ENCODE data around the gene MPO. TPM values are rescaled to one million over a fixed set of nuclear protein-coding genes. Genes with fewer than 3 reads are reported as not detected.

The MPO gene
- total and polyA plus RNA-seq, 10 of the 15 experiments (the other 5 are each of a cell fraction or from before 2014, with no cell fraction given), result 0.06 to 0.49 (median 0.14) TPM

- ChIA-PET POLR2A (interaction anchor here (1.8 kb wide), 1 partner anchor 113 kb away, joined by 5 read pairs; the partner anchor contains the start of gene RNF43), CTCF (interaction anchor here (0.6 to 7.1 kb wide), 30 partner anchors 9 to 164 kb away, joined by 3 to 56 read pairs (median 5); partner anchors contain the start of genes RNF43, SUPT4H1 and TSPOAP1), RAD21 (ENCODE audit: unreplicated experiment) (interaction anchor here (1.2 to 3.0 kb wide), 7 partner anchors 9 to 144 kb away, joined by 3 to 27 read pairs (median 5); partner anchors contain the start of genes RNF43 and SUPT4H1), SMC1A (ENCODE audit: uncharacterized antibody, unreplicated experiment) (interaction anchor here (0.6 to 2.8 kb wide), 11 partner anchors 13 to 1466 kb away, joined by 3 to 13 read pairs (median 3); partner anchors contain the start of genes RNF43 and SUPT4H1)
- Histone ChIP-seq H3K27ac (ENCODE audit: control insufficient read depth, insufficient read depth) (no peak overlapping the region), H4K20me1 (ENCODE audit: control insufficient read depth, insufficient read depth) (no peaks in the 10 kb centered on the region), H2AFZ (ENCODE audit: control insufficient read depth, low read depth, low read length) (peak overlapping the region; percentile 59), H3K79me2 (ENCODE audit: control insufficient read depth, insufficient read depth, low read length) (no peaks in the 10 kb centered on the region), H3K4me3 (no peak overlapping the region), H3K4me2 (ENCODE audit: control insufficient read depth, insufficient read depth) (no peak overlapping the region), H3K4me1 (ENCODE audit: control insufficient read depth, insufficient read depth, low read length) (no peaks in the 10 kb centered on the region), H3K9ac (ENCODE audit: control insufficient read depth, insufficient read depth, low read length) (no peak overlapping the region), H3K9me3 (replicated peaks; ENCODE audit: control insufficient read depth, insufficient read depth, low read length) (no peaks in the 10 kb centered on the region), H3K36me3 (ENCODE audit: control insufficient read depth in 2 of 2, insufficient read depth in 2 of 2, low read length in 1 of 2) (no peaks in the 10 kb centered on the region), H3K27me3 (replicated peaks in 1 of 2; ENCODE audit: control insufficient read depth in 2 of 2, insufficient read depth in 2 of 2, low read length in 1 of 2) (no peaks in the 10 kb centered on the region; a peak in 1 of 4 replicates)
- intact Hi-C loops (cut with micrococcal nuclease; ENCODE audit: unreplicated experiment) (loop anchor here (1.0 kb wide), 1 partner anchor 143 kb away; no protein-coding TSS in a partner anchor), in situ Hi-C loops (cut with MboI) (no loop called here)
- ATAC-seq (peak; percentile 95), DNase-seq (ENCODE audit: low read depth, low spot score) (no peak), FAIRE-seq (peak; percentile 61)
- BruUV-seq (replicated peaks), result no TSS peak
- TF ChIP-seq TCF12 (IDR thresholded peaks at IDR 0.05; ENCODE audit: low read depth, low read length) (0 out of 2 replicates have a peak, but pooled peaks have one; percentile 21), CTCF (IDR thresholded peaks at IDR 0.05 in 2 of 3, conservative IDR thresholded peaks at IDR 0.05 in 1 of 3; ENCODE audit: control insufficient read depth in 2 of 3, extremely low read depth in 1 of 3, insufficient read depth in 1 of 3, low read depth in 3 of 3, low read length in 3 of 3) (peak; percentile 79 to 96 (median 96)), SMC3 (IDR thresholded peaks at IDR 0.05; ENCODE audit: borderline replicate concordance, low read length) (peak; percentile 95), RAD21 (IDR thresholded peaks at IDR 0.05; ENCODE audit: insufficient read depth, low read depth, low read length) (peak; percentile 67), FOXK2 (IDR thresholded peaks at IDR 0.05) (no peak), YY1 (IDR thresholded peaks at IDR 0.05; ENCODE audit: low read depth, low read length) (peak; percentile 69), IKZF1 (conservative IDR thresholded peaks at IDR 0.05) (0 out of 2 replicates have a peak, but pooled peaks have one; percentile 22), HDGF (IDR thresholded peaks at IDR 0.05) (peak; percentile 77; the same call in 1 of the 2 replicates), PAX5 (IDR thresholded peaks at IDR 0.05; ENCODE audit: borderline replicate concordance, low read depth, low read length) (no peak), BACH1 (IDR thresholded peaks at IDR 0.05; ENCODE audit: borderline replicate concordance) (no peak)
- WGBS (ENCODE audit: insufficient coverage, insufficient replicate concordance, low lambda C conversion rate, missing lambda C conversion rate), result 27% methylated on average over 10 of the region's 10 CpGs
These were observed 23.4 kb upstream of the MPO start for GRCh38 chr17:58303971-58304749.

All from GM12878 (cell line).